Stimulated activated CD4-positive, alpha-beta T cell treated with anti-CD3 and anti-CD28 coated beads, Interleukin-1b, Interleukin-23, amount 100 ng/mL, for 48 hours (primary cell): ENCODE measurements around the gene HOXB5.

Experiments used
- DNase-seq: peaks from one replicate; pipeline ENCODE4 v3.0.0-alpha.2; 2020

HOXB5 gene

DNA sequence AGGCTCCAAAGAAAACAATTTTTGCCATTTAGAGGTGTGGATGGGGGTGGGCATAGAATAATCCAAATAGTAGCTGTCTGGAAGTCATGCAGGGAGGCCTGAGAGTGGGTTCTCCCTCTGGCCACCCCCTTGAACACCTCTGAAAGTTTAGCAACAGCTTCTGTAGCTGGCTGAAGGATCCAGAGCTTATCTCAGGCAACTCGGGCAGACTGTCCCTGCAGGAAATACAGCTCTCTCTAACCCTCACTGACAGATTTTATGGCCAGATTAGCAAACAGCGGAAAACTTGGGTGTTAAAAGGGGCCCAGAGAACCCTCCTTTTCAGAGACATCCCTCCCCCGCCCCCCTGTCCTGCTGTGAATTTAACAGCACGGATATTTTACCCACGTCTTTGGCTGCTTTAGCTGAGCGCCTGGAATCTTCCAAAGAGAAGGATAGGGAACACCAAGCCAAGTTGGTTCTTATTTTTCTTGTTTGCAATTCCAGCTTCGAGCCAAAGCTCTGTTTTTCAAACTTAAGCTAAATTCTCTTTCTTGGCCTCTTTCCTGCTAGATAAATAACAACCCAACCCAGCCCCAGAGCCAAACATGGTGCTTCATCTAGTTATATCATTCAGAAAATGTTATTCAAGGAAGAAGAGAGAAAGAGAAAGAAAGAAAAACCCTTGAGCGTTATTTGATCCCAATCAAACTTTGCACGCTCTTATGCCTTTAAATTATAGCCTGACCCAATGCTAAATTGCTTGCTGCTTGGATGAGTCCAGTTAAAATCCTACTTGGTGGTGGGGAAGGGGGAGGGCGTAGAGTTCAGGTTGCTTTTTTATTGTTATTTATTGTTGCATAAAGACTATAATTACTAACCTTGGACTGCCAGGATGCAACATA lies 46.4 kb downstream of the HOXB5 start:
- DNase-seq: no peak

DNA sequence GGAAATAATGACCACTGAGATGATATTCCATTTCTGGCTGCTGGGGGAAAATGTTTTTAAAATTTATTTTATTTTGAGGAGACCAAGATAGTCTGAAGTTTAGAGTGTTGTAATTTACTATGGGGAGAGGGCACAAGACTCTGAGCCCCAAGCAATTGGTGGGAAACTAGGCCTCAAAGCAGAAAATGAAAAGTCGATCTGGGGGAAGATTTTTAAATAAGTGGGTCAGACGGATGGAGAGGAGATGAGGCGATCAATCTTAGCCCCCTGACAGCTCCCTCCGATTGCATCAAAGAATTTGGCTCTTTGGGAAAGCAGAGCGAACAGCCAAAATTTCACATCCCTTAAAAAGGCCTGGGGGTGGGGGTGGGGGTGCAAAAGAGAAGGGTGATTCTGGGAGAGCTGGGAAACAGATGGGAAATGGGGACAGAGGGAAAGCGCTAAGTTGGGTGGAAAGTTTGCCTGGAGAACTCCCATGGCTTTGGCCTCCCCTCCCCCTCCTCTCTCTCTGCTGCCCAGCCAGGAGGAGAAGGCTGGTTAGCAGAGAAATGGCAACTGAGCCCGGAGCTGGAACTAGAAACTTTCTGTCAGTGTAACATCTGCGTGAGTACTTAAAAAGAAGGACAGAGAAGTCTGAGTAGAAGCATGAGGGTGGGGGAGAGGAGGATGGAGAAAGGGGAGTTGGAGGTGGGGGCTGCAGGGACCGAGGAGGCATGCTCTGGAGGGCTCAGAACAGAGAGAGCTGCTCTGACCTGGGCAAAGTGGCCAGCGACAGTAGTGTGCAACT lies 47.2 kb downstream of the HOXB5 start:
- no peak for DNase-seq

DNA sequence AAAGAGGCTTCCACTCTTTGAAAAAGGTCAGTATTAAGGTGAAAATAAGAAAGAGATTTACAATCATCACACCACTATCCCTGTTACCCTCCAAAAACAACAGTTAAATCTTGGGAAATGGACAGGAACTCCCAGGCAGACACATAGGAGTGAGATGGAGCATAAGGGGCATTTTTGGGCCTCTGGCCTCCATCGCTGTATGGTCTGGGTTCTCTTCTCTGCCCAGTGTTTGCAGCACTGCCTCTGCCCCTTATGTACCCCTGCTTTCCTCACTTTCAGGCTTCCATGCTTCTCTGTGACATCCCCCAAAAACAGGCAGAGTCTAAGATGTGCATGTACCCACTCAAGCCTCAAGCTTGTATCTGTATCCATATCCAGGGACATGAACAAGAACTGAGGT lies 48.0 kb downstream of the HOXB5 start:
- no peak for DNase-seq

DNA sequence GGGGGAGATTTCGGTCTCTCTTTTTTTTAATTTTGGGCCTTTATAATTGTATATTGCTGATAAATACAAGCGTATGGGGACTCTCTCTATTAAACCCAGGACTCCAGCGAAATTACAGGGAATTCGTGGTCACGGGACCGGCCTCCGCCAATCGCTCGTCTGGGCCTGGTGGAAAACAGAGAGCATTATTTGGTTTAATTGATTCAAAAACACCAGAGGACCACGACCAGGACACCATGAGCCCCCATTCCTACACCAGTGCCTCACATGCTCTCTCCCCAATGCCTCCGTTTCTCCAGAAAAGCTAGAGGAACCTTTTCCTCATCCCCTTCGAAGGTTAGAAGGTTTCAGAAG lies 48.6 kb downstream of the HOXB5 start, which contains the start of gene HOXB2:
HOXB2 (minus strand) TSS at position 88 of the 354 bp plus-strand sequence. CDS start 198 bp downstream, outside the sequence.
- no peak for DNase-seq

DNA sequence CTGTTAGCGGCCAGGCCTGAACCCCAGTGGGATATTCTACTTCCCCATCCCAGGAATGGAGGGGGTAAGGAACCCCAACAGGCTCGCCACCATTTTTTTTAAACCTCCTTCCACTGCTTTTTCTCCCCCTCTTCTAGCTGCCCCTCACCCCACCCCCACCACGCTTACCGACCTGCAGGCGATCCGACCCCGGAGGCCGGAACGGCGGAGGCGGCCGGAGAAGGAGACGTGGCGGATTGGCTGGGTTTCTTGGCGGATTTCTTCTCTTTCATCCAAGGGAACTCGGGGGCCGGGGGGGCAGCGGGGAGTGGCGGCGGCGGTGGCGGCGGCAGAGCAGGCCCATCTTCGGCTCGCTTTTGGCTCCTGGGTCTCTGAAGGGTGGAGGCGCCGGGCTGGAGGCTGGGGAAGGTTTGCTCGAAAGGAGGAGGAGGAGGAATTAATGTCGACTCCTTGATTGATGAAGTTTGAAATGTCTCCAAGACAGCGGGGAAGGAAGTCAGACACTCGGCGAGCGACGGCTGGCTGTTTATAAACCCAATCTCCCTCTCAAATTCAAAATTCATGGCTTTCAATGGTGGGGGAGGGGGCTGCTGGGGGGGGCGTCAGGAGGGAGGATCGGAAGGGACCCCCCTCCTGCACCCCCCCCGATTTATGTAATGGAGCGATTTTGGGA lies 49.1 kb downstream of the HOXB5 start:
- DNase-seq: peak; percentile 30

DNA sequence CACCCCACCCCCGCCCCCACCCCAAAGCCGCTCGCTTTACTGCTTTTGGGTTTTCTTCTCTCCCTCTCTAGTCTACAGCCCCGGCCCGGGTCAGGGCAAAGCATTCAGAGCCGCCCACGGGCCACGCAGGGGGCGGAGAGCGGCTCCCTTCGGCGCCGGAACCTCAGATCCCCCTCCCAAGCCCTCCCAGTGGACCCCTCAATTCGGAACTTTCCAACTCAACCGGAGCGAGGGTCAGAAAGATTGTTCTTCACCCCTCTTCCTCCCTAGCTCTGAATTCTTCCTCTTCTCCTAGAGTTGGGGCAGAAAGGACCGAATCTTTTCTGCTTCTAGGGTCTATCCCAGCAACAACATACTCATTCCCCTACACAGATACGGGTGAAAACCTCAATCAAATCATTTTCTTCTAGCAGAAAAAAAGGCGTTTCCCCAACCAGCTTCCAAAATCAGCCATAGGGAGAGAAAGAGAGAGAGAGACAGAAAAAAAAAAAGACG lies 49.7 kb downstream of the HOXB5 start:
- DNase-seq: no peak

DNA sequence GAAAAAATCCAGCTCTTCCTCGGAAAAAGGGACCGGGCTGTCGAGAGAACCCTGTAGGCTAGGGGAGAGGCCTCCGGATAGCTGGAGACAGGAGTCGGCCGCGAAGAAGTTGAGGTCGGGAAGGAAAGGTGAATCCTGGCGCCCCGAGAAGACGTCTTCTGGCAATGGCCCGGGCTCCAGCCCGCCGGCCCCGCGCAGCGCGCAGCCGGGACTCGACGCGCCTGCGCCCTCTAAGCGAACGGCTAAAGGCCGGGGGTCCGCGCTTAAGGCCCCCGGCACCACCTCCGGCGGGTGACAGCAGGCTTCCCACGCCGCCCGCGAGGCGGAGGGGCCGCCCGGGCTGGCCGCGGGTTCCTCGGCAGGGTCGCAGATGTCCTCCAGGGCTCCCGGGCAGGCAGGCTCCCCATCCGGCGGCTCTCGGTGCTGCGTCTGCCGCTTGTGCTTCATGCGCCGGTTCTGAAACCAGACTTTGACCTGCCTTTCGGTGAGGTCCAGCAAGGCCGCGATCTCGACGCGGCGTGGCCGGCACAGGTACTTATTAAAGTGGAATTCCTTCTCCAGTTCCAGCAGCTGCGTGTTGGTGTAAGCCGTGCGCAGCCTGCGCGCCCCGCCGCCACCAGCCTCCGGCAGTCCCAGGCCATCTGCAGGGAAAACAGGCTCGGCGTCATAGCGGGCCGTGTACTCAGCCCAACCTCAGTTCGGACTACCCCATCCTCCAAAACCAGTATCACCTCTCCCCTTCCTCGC lies 50.3 kb downstream of the HOXB5 start:
- peak; percentile 56 for DNase-seq

DNA sequence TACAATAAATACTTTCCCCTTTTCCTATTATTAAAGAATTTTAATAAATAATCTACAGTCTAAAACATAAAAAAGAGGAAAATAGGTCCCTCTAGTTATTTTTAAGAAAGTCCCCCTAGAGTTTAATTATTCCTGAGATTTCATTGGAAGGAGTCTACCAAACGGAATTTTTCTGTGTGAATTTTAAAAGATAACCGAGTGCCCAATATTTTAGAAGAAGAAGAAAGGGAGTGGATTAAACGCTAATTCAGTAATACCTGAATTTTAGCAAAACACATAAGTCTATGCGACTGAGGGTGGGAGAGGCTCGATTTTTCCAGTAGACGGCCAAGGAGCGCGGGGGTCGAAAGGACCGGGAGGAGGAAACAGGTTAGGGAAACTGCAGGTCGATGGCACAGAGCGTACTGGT lies 50.9 kb downstream of the HOXB5 start:
- no peak for DNase-seq

DNA sequence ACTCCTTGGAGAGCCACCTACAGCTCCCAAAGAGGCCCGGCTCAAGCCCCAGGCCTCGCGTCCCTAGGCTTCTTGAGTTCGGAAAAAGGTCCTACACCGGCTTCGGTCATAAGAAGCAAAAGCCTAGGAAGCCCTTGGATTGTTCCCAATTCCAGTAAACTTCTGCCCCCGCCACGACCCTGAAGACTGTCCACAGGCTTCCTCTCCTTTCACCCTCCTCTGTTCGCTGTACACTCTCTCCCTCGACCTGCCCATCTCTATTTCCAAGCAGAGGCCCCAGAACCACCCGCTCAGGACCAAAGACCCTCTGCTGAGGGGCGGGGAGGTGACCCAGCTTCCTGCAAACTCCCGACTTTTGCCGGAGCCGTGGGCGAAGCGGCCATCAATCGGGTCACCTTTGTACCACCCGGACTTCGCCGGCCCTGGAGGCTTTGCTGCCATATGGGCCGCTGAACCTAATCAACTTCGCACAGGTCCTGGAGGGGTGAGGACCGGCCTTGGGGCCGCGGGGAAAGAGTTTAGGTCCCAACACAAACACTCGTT lies 51.4 kb downstream of the HOXB5 start:
- no peak for DNase-seq

DNA sequence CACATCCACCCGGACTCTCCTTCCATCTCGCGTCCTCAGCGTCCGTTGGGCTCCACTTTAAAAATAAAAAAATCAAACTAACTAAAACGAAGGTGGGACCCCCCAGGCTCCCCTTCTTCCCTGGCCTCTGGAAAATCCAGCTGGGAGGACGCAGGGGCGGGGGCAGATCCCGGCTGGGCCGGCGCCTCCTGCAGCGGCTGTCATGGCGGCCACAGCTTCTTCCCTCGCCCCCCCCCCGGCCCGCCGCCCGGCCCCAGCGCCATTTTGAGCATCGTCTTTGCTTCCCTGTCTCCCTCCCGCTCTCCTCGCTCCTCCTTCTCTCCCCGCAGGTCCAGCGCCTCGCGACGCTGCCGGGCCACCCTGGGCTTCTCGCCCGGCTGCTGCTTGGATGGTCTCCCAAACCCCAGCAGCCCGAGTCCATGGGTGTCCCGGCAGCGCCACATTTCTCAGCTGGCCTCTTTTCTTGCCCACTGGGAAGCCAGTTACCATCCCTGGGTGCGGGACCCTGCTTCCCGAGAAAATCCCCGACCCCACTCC lies 51.9 kb downstream of the HOXB5 start:
- peak; percentile 28 for DNase-seq
